Astrocyte (in vitro differentiated cells and primary cell): ENCODE results near the gene DAGLA. TPM values are rescaled to one million over a fixed set of nuclear protein-coding genes. Genes with fewer than 3 reads are reported as not detected.
"Not testable (repeated sequence)": the region's sequence is repeated elsewhere in the genome, so short reads cannot be mapped to it uniquely, and the experiment has no call there.

Source experiments
- DNase-seq: peaks from one replicate; pipeline ENCODE4 v3.0.0-alpha.2; 2010; ENCODE audit warnings: low read depth
- FAIRE-seq: peaks from 2 replicates; lab custom pipeline; 2011; peaks lifted over from hg19 to GRCh38; lab: Jason Lieb, UNC
- H2AFZ ChIP-seq: 2 replicates; pipeline ENCODE4 v1.6.0; 2012; ENCODE audit warnings: low read depth, low read length, inconsistent platforms
- H3K27ac ChIP-seq: 2 replicates; pipeline ENCODE4 v1.5.1; 2011; ENCODE audit warnings: low read depth, low read length, inconsistent platforms
- H3K27me3 ChIP-seq: 2 replicates; pipeline ENCODE4 v1.6.0; 2011; ENCODE audit warnings: low read length, inconsistent platforms; ENCODE audit not compliant: insufficient read depth
- H3K36me3 ChIP-seq: 2 replicates; pipeline ENCODE4 v1.5.1; 2011; ENCODE audit warnings: low read length, inconsistent platforms; ENCODE audit not compliant: insufficient read depth
- H3K4me1 ChIP-seq: 2 replicates; pipeline ENCODE4 v1.5.1; 2011; ENCODE audit warnings: low read length, inconsistent platforms; ENCODE audit not compliant: insufficient read depth
- H3K4me2 ChIP-seq: 2 replicates; pipeline ENCODE4 v1.6.0; 2012; ENCODE audit warnings: low read length, inconsistent platforms
- H3K4me3 ChIP-seq: 2 replicates; pipeline ENCODE4 v1.5.1; 2011; ENCODE audit warnings: low read depth, mild to moderate bottlenecking, low read length, inconsistent platforms; ENCODE audit not compliant: insufficient read depth
- H3K79me2 ChIP-seq: 2 replicates; pipeline ENCODE4 v1.6.0; 2012; ENCODE audit warnings: mild to moderate bottlenecking, low read length, inconsistent platforms; ENCODE audit not compliant: insufficient read depth
- H3K9ac ChIP-seq: 2 replicates; pipeline ENCODE4 v1.6.0; 2012; ENCODE audit warnings: mild to moderate bottlenecking, low read length, inconsistent platforms
- H3K9me3 ChIP-seq: 2 replicates; pipeline ENCODE4 v1.5.1; 2012; ENCODE audit warnings: low read depth, mild to moderate bottlenecking, low read length, inconsistent platforms; ENCODE audit not compliant: insufficient read depth
- H4K20me1 ChIP-seq: 2 replicates; pipeline ENCODE4 v1.6.0; 2012; ENCODE audit warnings: low read length, inconsistent platforms; ENCODE audit not compliant: insufficient read depth
- H3K27ac Mint-ChIP-seq: one replicate; pipeline ENCODE4 v1.8.0; 2021; ENCODE audit warnings: mild to moderate bottlenecking, mixed read lengths; ENCODE audit not compliant: unreplicated experiment
- H3K27me3 Mint-ChIP-seq: one replicate; pipeline ENCODE4 v1.8.0; 2021; ENCODE audit warnings: low read depth, mixed read lengths; ENCODE audit not compliant: unreplicated experiment
- H3K36me3 Mint-ChIP-seq: one replicate; pipeline ENCODE4 v1.8.0; 2021; ENCODE audit warnings: low read depth, mixed read lengths; ENCODE audit not compliant: unreplicated experiment
- H3K4me1 Mint-ChIP-seq: one replicate; pipeline ENCODE4 v1.8.0; 2021; ENCODE audit warnings: low read depth, mixed read lengths; ENCODE audit not compliant: unreplicated experiment
- H3K4me3 Mint-ChIP-seq: one replicate; pipeline ENCODE4 v1.8.0; 2021; ENCODE audit warnings: mild to moderate bottlenecking, moderate library complexity, mixed read lengths; ENCODE audit not compliant: unreplicated experiment
- H3K9me3 Mint-ChIP-seq: one replicate; pipeline ENCODE4 v1.8.0; 2021; ENCODE audit warnings: mild to moderate bottlenecking, mixed read lengths; ENCODE audit not compliant: unreplicated experiment
- EZH2 ChIP-seq: IDR thresholded peaks from 2 replicates; pipeline ENCODE4 v1.6.1; 2012; ENCODE audit warnings: mild to moderate bottlenecking, low read length, inconsistent platforms; ENCODE audit not compliant: insufficient read depth
- total RNA-seq: library from RNA; stranded (reverse); gene quantifications from 2 replicates; pipeline ENCODE4 v1.2.1, GENCODE V29; 2021
- TF ChIP-seq, protein P1 (sequence below): IDR thresholded peaks from 2 replicates; pipeline ENCODE4 v1.5.1; 2011; ENCODE audit warnings: low read depth, mild to moderate bottlenecking, inconsistent platforms, low read length, moderate library complexity; ENCODE audit not compliant: insufficient read depth

The DAGLA gene
- total RNA-seq, 1 donor from 2014 or later: 5.5 TPM

DNA sequence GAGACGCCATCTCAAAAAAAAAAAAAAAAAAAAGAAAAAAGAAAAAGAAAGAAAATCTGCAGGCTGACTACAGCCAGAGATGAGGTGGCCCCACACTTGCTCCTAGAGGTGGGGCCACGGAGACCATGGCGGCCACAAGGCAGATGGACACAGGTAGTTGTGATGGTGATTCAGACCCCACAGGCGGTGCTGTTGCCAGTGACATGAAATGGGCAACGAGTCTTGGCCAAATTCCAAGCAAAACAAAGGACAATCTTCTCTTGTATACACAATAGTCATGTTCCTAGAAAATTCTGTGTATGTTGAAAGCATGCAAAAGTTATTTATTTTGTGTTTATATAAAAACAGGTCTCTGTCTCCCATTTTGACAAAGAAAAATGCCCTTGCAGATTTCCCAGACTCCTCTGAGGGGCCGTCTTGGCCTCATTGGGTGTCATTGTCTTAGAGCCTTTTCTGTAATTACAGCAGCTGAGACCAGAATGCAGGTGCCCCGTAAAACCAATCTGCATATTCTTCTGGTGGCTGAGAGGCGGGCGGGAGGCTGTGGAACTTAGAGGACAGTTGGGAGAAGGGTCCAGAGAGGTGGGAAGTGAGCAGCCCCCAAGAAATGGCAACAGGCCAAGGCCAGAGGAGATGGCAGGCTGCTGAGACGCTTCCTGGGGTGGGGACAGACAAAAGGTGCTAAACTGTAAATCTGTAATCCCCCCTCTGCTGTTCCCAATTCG lies 22.5 kb upstream of the DAGLA start:
- no peak for TF ChIP-seq EZH2
- TF ChIP-seq, protein P1, sequence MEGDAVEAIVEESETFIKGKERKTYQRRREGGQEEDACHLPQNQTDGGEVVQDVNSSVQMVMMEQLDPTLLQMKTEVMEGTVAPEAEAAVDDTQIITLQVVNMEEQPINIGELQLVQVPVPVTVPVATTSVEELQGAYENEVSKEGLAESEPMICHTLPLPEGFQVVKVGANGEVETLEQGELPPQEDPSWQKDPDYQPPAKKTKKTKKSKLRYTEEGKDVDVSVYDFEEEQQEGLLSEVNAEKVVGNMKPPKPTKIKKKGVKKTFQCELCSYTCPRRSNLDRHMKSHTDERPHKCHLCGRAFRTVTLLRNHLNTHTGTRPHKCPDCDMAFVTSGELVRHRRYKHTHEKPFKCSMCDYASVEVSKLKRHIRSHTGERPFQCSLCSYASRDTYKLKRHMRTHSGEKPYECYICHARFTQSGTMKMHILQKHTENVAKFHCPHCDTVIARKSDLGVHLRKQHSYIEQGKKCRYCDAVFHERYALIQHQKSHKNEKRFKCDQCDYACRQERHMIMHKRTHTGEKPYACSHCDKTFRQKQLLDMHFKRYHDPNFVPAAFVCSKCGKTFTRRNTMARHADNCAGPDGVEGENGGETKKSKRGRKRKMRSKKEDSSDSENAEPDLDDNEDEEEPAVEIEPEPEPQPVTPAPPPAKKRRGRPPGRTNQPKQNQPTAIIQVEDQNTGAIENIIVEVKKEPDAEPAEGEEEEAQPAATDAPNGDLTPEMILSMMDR: no peak
- H3K4me1 ChIP-seq: no peaks in the 10 kb centered on the region
- no peak overlapping the region for H3K4me3 ChIP-seq
- H3K27ac ChIP-seq: no peak overlapping the region
- H3K27me3 ChIP-seq: peaks cover 9% of the 10 kb centered on the region
- no peak overlapping the region for H3K4me3 Mint-ChIP-seq
- no peaks in the 10 kb centered on the region for H3K9me3 ChIP-seq
- H3K27ac Mint-ChIP-seq: no peak overlapping the region
- H3K27me3 Mint-ChIP-seq: peaks cover 23% of the 10 kb centered on the region
- no peaks in the 10 kb centered on the region for H3K36me3 ChIP-seq
- no peaks in the 10 kb centered on the region for H3K36me3 Mint-ChIP-seq
- DNase-seq (no peak), FAIRE-seq (no peak)
- no peaks in the 10 kb centered on the region for H4K20me1 ChIP-seq
- H2AFZ ChIP-seq: no peak overlapping the region
- no peak overlapping the region for H3K4me2 ChIP-seq
- H3K9ac ChIP-seq: no peak overlapping the region
- H3K9me3 Mint-ChIP-seq: no peaks in the 10 kb centered on the region
- H3K4me1 Mint-ChIP-seq: no peaks in the 10 kb centered on the region
- no peaks in the 10 kb centered on the region for H3K79me2 ChIP-seq

DNA sequence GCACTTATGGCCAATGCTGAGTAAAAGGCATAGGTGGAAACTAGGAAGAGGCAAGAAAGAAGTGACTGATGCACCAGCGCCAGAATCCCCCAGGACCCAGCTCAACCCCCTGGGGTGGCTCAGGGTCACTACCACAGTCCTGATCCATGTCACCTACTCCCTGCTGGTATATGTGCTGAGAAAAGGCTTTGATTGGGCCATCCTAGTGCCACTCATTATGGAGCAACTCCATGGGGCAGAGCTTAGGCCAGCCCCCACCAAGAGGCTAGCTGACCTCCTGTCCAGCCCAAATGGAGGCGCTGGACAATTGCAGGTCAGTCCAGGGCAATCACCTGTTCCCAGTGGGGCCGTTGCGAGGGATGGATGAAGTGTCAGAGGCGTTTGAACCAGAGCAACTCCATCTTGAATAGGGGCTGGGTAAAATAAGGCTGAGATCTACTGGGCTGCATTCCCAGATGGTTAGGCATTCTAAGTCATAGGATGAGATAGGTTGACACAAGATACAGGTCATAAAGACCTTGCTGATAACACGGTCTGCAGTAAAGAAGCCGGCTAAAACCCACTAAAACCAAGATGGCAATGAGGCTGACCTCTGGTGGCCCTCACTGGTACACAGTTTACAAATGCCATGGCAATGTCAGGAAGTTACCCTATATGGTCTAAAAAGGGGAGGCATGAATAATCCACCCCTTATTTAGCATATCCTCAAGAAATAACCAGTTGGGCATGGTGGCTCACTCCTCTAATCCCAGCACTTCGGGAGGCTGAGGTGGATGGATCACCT lies 20.6 kb upstream of the DAGLA start:
- H3K36me3 ChIP-seq: no peaks in the 10 kb centered on the region
- DNase-seq (no peak), FAIRE-seq (no peak)
- Mint-ChIP-seq H3K4me1 (no peaks in the 10 kb centered on the region), H3K4me3 (no peak overlapping the region), H3K9me3 (no peaks in the 10 kb centered on the region), H3K27ac (no peak overlapping the region), H3K27me3 (peaks cover 12% of the 10 kb centered on the region), H3K36me3 (no peaks in the 10 kb centered on the region)
- no peak overlapping the region for H3K9ac ChIP-seq
- no peaks in the 10 kb centered on the region for H3K79me2 ChIP-seq
- H3K4me1 ChIP-seq: no peaks in the 10 kb centered on the region
- no peak overlapping the region for H3K4me3 ChIP-seq
- no peaks in the 10 kb centered on the region for H3K9me3 ChIP-seq
- H3K27me3 ChIP-seq: peaks cover 5% of the 10 kb centered on the region
- no peak overlapping the region for H3K27ac ChIP-seq
- no peak overlapping the region for H3K4me2 ChIP-seq
- H2AFZ ChIP-seq: no peak overlapping the region
- H4K20me1 ChIP-seq: no peaks in the 10 kb centered on the region
- no peak for TF ChIP-seq EZH2
- TF ChIP-seq, protein P1: no peak

DNA sequence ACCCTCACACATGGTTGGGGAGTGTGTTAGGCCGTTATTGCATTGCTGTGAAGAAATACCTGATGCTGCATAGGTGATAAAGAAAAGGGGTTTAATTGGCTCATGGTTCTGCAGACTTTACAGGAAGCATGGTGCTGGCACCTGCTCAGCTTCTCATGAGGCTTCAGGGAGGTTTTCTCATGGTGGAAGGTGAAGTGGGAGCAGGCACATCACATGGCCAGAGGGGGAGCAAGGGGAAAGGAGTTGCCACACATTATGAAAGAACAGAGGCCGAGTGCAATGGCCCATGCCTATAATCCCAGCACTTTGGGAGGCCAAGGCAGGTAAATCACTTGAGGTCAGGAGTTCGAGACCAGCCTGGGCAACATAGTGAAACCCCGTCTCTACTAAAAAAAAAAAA lies 19.2 kb upstream of the DAGLA start:
- H3K4me3 ChIP-seq, H3K9me3 Mint-ChIP-seq, H3K4me1 Mint-ChIP-seq, H3K27ac Mint-ChIP-seq, H3K4me3 Mint-ChIP-seq, H2AFZ ChIP-seq, H3K9ac ChIP-seq, H3K27ac ChIP-seq, H3K36me3 ChIP-seq, H3K9me3 ChIP-seq, DNase-seq, H3K4me2 ChIP-seq, H3K27me3 ChIP-seq, H3K79me2 ChIP-seq, H3K36me3 Mint-ChIP-seq, H4K20me1 ChIP-seq, H3K4me1 ChIP-seq, H3K27me3 Mint-ChIP-seq, FAIRE-seq: not testable (repeated sequence)
